Vagina (tissue), 2 donors: Measurements from ENCODE around the gene SDCCAG8. TPM values are rescaled to one million over a fixed set of nuclear protein-coding genes. Genes with fewer than 3 reads are reported as not detected.

Experiments
- DNase-seq, 2 donors: peaks; one replicate each; pipeline ENCODE4 v3.0.0-alpha.2; 2017; ENCODE audit errors: extremely low spot score in 2 of 2
- H3K27ac ChIP-seq: fragments of 200-600 bp; sonication (generic); one replicate; pipeline ENCODE4 v1.5.1; 2019
- H3K27me3 ChIP-seq: fragments of 200-600 bp; sonication (generic); one replicate; pipeline ENCODE4 v1.5.1; 2019
- H3K36me3 ChIP-seq, 2 donors: fragments of 200-600 bp; sonication (generic); one replicate each; pipeline ENCODE4 v1.5.1; 2017 to 2019
- H3K4me1 ChIP-seq: fragments of 200-600 bp; sonication (generic); one replicate; pipeline ENCODE4 v1.5.1; 2019
- H3K4me3 ChIP-seq, 2 donors: fragments of 200-600 bp; sonication (generic); 1 replicate in 1 of 2; 2 replicates in 1 of 2; pipeline ENCODE4 v1.5.1; 2016 to 2019
- H3K9me3 ChIP-seq: fragments of 200-600 bp; sonication (generic); one replicate; pipeline ENCODE4 v1.5.1; 2019
- CTCF ChIP-seq, 3 experiments: fragments of 450-650 bp in 2 of 3; fragments of 200-600 bp in 1 of 3; sonication (generic) in 1 of 3; IDR thresholded peaks; one replicate each; pipeline ENCODE4 v1.5.1; 2017 to 2019; ENCODE audit warnings: antibody characterized with exemption in 3 of 3, mild to moderate bottlenecking in 2 of 3, moderate library complexity in 2 of 3
- POLR2A ChIP-seq, 2 donors: fragments of 450-650 bp; IDR thresholded peaks; one replicate each; pipeline ENCODE4 v1.6.1; 2017; ENCODE audit warnings: antibody characterized with exemption in 2 of 2, mild to moderate bottlenecking in 2 of 2, moderate library complexity in 2 of 2
- POLR2AphosphoS5 ChIP-seq, 2 donors: sonication (generic); formaldehyde crosslinking; IDR thresholded peaks; one replicate each; pipeline ENCODE4 v1.9.0; 2017; ENCODE audit warnings: antibody characterized with exemption in 2 of 2, mild to moderate bottlenecking in 2 of 2, low read depth in 1 of 2; ENCODE audit not compliant: insufficient read depth in 1 of 2
- intact Hi-C: fragments of 100-400 bp; cut with DNase I; formaldehyde crosslinking; loops from one replicate; pipeline ENCODE4 v1.15.1; 2023
- total RNA-seq: library from RNA; depleted of rRNA; stranded (reverse); fragments of >200 nt; gene quantifications from one replicate; pipeline ENCODE4 v1.2.3, GENCODE V29; 2016

The SDCCAG8 gene
- total RNA-seq, 1 donor from 2014 or later, result 31.2 TPM

DNA sequence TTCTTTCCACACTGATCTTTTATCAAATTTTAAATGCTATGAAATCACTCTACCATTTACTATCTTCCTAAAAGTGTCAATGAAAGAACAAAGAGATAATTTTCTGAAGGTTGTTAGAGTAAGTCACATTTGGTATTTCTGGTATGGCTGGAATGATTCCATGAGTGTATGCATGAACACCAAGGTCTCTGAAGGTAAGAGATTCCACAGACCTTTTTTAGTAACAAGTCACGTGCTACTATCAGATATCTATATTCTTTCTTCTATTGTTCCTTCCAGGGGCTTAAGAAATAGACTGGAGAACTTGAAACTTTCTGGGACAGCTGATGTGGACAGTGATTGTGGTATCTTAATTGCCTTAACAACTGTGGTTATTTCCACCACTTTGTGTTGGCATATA, 265.0 kb downstream of the SDCCAG8 start:
- no peaks in the 10 kb centered on the region for H3K9me3 ChIP-seq
- H3K4me1 ChIP-seq, result no peaks in the 10 kb centered on the region
- TF ChIP-seq POLR2AphosphoS5 (IDR thresholded peaks at IDR 0.05; ENCODE audit: insufficient read depth in 1 of 2, low read depth in 1 of 2), result no peak
- no peak for TF ChIP-seq CTCF (IDR thresholded peaks at IDR 0.05)
- TF ChIP-seq POLR2A (IDR thresholded peaks at IDR 0.05), result no peak
- H3K36me3 ChIP-seq, result no peaks in the 10 kb centered on the region
- intact Hi-C loops, result no loop called here
- no peaks in the 10 kb centered on the region for H3K27me3 ChIP-seq
- H3K27ac ChIP-seq, result no peak overlapping the region
- no peak overlapping the region for H3K4me3 ChIP-seq
- no peak for DNase-seq

DNA sequence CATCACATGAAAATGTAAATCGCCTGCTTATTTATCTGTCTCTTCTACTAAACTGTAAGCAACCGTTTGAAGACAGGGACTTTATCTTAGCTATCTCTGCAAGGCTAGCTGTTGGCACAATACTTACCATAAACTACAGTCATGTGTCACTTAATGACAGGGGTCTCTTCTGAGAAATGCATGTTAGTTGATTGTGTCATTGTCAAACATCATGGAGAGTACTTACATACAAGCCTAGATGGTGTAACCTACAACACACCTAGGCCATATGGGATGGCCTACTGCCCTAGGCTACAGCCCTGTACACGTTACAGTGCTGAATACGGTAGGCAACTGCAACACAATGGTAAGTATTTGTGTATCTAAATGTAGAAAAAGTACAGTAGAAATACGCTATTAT, 267.9 kb downstream of the SDCCAG8 start:
- TF ChIP-seq POLR2A (IDR thresholded peaks at IDR 0.05), result no peak
- TF ChIP-seq POLR2AphosphoS5 (IDR thresholded peaks at IDR 0.05; ENCODE audit: insufficient read depth in 1 of 2, low read depth in 1 of 2), result no peak
- TF ChIP-seq CTCF (IDR thresholded peaks at IDR 0.05), result no peak
- DNase-seq, result no peak
- H3K27me3 ChIP-seq, result no peaks in the 10 kb centered on the region
- H3K27ac ChIP-seq, result no peak overlapping the region
- H3K9me3 ChIP-seq, result no peaks in the 10 kb centered on the region
- no peaks in the 10 kb centered on the region for H3K4me1 ChIP-seq
- no peak overlapping the region for H3K4me3 ChIP-seq
- no peaks in the 10 kb centered on the region for H3K36me3 ChIP-seq
- intact Hi-C loops, result no loop called here

DNA sequence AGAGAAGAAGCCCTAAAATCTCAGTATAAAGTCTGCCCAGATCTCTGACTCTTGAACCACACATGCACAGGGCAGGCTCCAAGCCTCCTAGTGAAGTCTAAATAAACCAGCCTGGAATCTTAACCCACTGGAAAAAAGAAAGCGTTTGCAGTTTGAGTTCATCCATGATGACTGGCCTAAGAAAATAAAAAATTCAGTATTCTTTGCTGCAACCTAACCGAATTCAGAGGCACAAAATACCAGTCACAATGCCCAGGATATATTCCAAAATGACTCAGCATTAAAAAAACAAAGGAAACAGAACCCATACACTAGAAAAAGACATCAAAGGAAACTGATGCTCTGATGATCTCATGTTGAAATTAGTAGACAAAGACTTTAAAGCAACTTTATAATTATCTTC, 269.2 kb downstream of the SDCCAG8 start:
- no peaks in the 10 kb centered on the region for H3K36me3 ChIP-seq
- H3K4me3 ChIP-seq, result no peak overlapping the region
- no peak for TF ChIP-seq CTCF (IDR thresholded peaks at IDR 0.05)
- H3K9me3 ChIP-seq, result no peaks in the 10 kb centered on the region
- H3K27me3 ChIP-seq, result no peaks in the 10 kb centered on the region
- intact Hi-C loops, result no loop called here
- H3K27ac ChIP-seq, result no peak overlapping the region
- no peak for DNase-seq
- no peaks in the 10 kb centered on the region for H3K4me1 ChIP-seq

DNA sequence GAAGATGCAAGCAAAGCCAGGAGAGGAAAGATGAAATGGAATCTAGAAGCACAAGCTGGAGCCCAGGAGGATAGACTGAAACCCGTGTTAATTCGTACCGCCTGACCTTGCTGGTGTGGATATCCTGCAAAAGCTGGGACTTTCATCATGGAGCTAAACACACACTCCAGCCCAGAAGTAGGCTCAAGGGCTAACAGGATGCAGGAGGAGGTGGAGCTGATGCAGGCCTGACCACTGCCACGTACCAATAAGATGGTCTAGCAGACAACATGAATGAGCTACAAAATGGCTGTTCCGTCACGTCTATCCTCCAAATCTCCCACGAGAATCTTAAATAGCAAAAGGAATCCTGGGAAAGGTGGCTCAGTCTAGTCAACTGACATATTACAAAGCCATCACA, 270.3 kb downstream of the SDCCAG8 start:
- intact Hi-C loops, result no loop called here
- TF ChIP-seq POLR2AphosphoS5 (IDR thresholded peaks at IDR 0.05; ENCODE audit: insufficient read depth in 1 of 2, low read depth in 1 of 2), result no peak
- no peak for TF ChIP-seq POLR2A (IDR thresholded peaks at IDR 0.05)
- no peak for TF ChIP-seq CTCF (IDR thresholded peaks at IDR 0.05)
- no peak overlapping the region for H3K27ac ChIP-seq
- H3K9me3 ChIP-seq, result no peaks in the 10 kb centered on the region
- no peak for DNase-seq
- no peaks in the 10 kb centered on the region for H3K27me3 ChIP-seq
- H3K4me1 ChIP-seq, result no peaks in the 10 kb centered on the region
- H3K36me3 ChIP-seq, result no peaks in the 10 kb centered on the region
- no peak overlapping the region for H3K4me3 ChIP-seq

DNA sequence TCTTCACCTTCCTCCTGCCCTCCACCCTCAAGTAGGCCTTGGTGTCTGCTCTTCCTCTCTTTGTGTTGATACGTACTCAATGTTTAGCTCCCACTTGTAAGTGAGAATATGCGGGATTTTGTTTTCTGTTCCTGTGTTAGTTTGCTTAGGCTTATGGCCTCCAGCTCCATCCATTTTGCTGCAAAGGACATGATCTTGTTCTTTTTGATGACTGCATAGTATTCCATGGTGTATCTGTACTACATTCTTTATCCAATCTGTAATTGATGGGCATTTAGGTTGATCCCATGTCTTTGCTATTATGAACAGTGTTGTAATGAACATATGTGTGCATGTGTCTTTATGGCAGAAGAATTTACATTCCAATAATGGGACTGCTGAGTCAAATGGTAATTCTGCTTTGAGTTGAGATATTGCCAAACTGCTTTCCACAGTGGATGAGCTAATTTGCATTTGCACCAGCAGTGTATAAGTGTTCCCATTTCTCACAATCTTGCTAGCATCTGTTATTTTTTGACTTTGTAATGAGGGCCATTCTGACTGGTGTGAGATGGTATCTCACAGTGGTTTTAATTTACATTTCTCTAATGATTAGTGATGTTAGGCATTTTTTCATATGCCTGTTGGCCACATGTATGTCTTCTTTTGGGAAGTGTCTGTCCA, 272.7 kb downstream of the SDCCAG8 start:
- no peaks in the 10 kb centered on the region for H3K4me1 ChIP-seq
- no peak overlapping the region for H3K27ac ChIP-seq
- H3K36me3 ChIP-seq, result no peaks in the 10 kb centered on the region
- no peaks in the 10 kb centered on the region for H3K9me3 ChIP-seq
- no peak for DNase-seq
- intact Hi-C loops, result no loop called here
- TF ChIP-seq CTCF (IDR thresholded peaks at IDR 0.05), result no peak
- no peak for TF ChIP-seq POLR2AphosphoS5 (IDR thresholded peaks at IDR 0.05; ENCODE audit: insufficient read depth in 1 of 2, low read depth in 1 of 2)
- no peak for TF ChIP-seq POLR2A (IDR thresholded peaks at IDR 0.05)
- H3K4me3 ChIP-seq, result no peak overlapping the region
- no peaks in the 10 kb centered on the region for H3K27me3 ChIP-seq
